Parathyroid adenoma (tissue), 2 donors: Measurements from ENCODE around the gene SERPINB10.

Experiments used
- H2AFZ ChIP-seq: fragments of 300-600 bp; sonication (generic); one replicate; pipeline ENCODE4 v1.7.0; 2017; ENCODE audit warnings: antibody characterized with exemption, mild to moderate bottlenecking
- H3K27ac ChIP-seq: fragments of 300-600 bp; sonication (generic); one replicate; pipeline ENCODE4 v1.7.0; 2017
- H3K27me3 ChIP-seq: fragments of 300-600 bp; sonication (generic); one replicate; pipeline ENCODE4 v1.7.0; 2017; ENCODE audit warnings: low read length; ENCODE audit not compliant: control insufficient read depth, insufficient read depth
- H3K36me3 ChIP-seq: fragments of 300-600 bp; sonication (generic); one replicate; pipeline ENCODE4 v1.7.0; 2017; ENCODE audit warnings: low read length; ENCODE audit not compliant: control insufficient read depth, insufficient read depth
- H3K4me1 ChIP-seq: fragments of 300-600 bp; sonication (generic); one replicate; pipeline ENCODE4 v1.7.0; 2017; ENCODE audit warnings: control low read depth
- H3K4me2 ChIP-seq: fragments of 300-600 bp; sonication (generic); one replicate; pipeline ENCODE4 v1.7.0; 2017; ENCODE audit warnings: low read length
- H3K4me3 ChIP-seq: fragments of 300-600 bp; sonication (generic); one replicate; pipeline ENCODE4 v1.7.0; 2017; ENCODE audit warnings: low read depth, low read length
- H3K79me2 ChIP-seq: fragments of 300-600 bp; sonication (generic); one replicate; pipeline ENCODE4 v1.7.0; 2017; ENCODE audit warnings: control low read depth
- H3K9ac ChIP-seq: fragments of 300-600 bp; sonication (generic); one replicate; pipeline ENCODE4 v1.7.0; 2017; ENCODE audit warnings: mild to moderate bottlenecking
- H3K9me3 ChIP-seq: fragments of 300-600 bp; sonication (generic); one replicate; pipeline ENCODE4 v1.7.0; 2017; ENCODE audit warnings: low read length; ENCODE audit not compliant: control insufficient read depth
- CTCF ChIP-seq: fragments of 300-600 bp; sonication (generic); IDR thresholded peaks from one replicate; pipeline ENCODE4 v1.7.0; 2017; ENCODE audit warnings: antibody characterized with exemption, mild to moderate bottlenecking
- donor health status: primary hyperparathyroidism.

The SERPINB10 gene

GRCh38 chr18:63882333-63883141 is 25.2 kb upstream of the SERPINB10 start:
- Histone ChIP-seq H3K27me3 (no peaks in the 10 kb centered on the region), H3K36me3 (no peaks in the 10 kb centered on the region), H3K9ac (no peak overlapping the region), H3K27ac (no peak overlapping the region), H3K79me2 (no peaks in the 10 kb centered on the region), H3K4me3 (no peak overlapping the region), H3K9me3 (no peaks in the 10 kb centered on the region), H2AFZ (no peak overlapping the region), H3K4me1 (no peaks in the 10 kb centered on the region), H3K4me2 (no peak overlapping the region)
- TF ChIP-seq CTCF = no peak

GRCh38 chr18:63883617-63884016 is 24.1 kb upstream of the SERPINB10 start:
- no peak for TF ChIP-seq CTCF
- peaks cover 6% of the 10 kb centered on the region for H3K4me1 ChIP-seq
- H3K27ac ChIP-seq = no peak overlapping the region

GRCh38 chr18:63887424-63887823 is 20.3 kb upstream of the SERPINB10 start, which contains the start of gene SERPINB2:
TSS of gene SERPINB2 (plus strand) at chr18:63887705. CDS start at chr18:63891445, 3,740 bp downstream.
- Histone ChIP-seq H3K36me3 (no peaks in the 10 kb centered on the region), H3K9ac (no peak within 1 kb of the TSS), H3K4me3 (no peak within 1 kb of the TSS), H3K27ac (peak within 1 kb of the TSS; percentile 12), H3K79me2 (no peaks in the 10 kb centered on the region), H3K9me3 (no peaks in the 10 kb centered on the region), H3K4me1 (peaks cover 19% of the 10 kb centered on the region), H3K4me2 (no peak within 1 kb of the TSS), H2AFZ (peak within 1 kb of the TSS; percentile 51), H3K27me3 (no peaks in the 10 kb centered on the region)
- TF ChIP-seq CTCF = no peak

More at GRCh38 chr18:63883617-63884016, 24.1 kb upstream of the SERPINB10 start:
- Histone ChIP-seq H3K9ac (no peak overlapping the region), H3K36me3 (no peaks in the 10 kb centered on the region), H3K27me3 (no peaks in the 10 kb centered on the region), H3K4me2 (no peak overlapping the region), H3K9me3 (no peaks in the 10 kb centered on the region), H3K79me2 (no peaks in the 10 kb centered on the region), H3K4me3 (no peak overlapping the region), H2AFZ (no peak overlapping the region)

GRCh38 chr18:63888470-63889190 is 19.1 kb upstream of the SERPINB10 start:
- H3K27ac ChIP-seq = peak overlapping the region; percentile 12
- no peak overlapping the region for H3K4me2 ChIP-seq
- H2AFZ ChIP-seq = peak overlapping the region; percentile 51
- no peak overlapping the region for H3K9ac ChIP-seq
- H3K9me3 ChIP-seq = no peaks in the 10 kb centered on the region
- H3K4me3 ChIP-seq = no peak overlapping the region
- peaks cover 19% of the 10 kb centered on the region for H3K4me1 ChIP-seq
- TF ChIP-seq CTCF = no peak
- no peaks in the 10 kb centered on the region for H3K27me3 ChIP-seq
- H3K36me3 ChIP-seq = no peaks in the 10 kb centered on the region
- H3K79me2 ChIP-seq = no peaks in the 10 kb centered on the region
